Measurements from ENCODE around the gene SLC25A25. TPM values are rescaled to one million over a fixed set of nuclear protein-coding genes. Genes with fewer than 3 reads are reported as not detected.

Gene SLC25A25
- total and polyA plus RNA-seq, 2 of the 8 experiments (the other 6 are each of a cell fraction or from before 2014, with no cell fraction given): 6.5 to 18.5 TPM

DNA sequence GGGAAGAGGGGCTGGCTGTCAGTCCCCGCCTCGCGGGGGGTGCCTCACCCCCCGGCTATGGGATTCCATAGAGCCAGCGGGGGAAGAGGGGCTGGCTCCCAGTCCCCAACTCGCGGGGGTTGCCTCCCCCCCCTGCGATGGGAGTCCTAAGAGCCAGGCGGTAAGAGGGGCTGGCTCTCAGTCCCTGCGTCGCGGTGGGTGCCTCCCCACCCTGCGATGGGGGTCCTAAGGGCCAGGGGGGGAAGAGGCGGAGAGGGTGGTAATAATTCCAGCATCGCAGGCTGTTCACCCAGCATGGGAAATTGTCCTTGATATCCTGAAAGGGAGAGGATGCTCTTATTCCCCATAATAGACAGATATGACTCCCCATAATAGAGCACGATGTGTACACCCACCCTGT lies 71.6 kb downstream of the SLC25A25 start:
- Histone ChIP-seq H3K56ac (replicated peaks; ENCODE audit: insufficient read length, low read depth, low read length) (no peak overlapping the region), H4K91ac (replicated peaks; ENCODE audit: insufficient read length, low read length) (no peak overlapping the region), H3K4me1 (replicated peaks in 1 of 4; ENCODE audit: control insufficient read depth in 3 of 4, insufficient read depth in 4 of 4, low read length in 3 of 4) (no peaks in the 10 kb centered on the region), H2BK12ac (ENCODE audit: low read depth, low read length) (no peak overlapping the region), H3K36me3 (ENCODE audit: control insufficient read depth in 2 of 4, insufficient read depth in 4 of 4, low read length in 3 of 4) (no peaks in the 10 kb centered on the region), H3K79me2 (ENCODE audit: control insufficient read depth in 1 of 2, insufficient read depth in 2 of 2, low read length in 2 of 2) (no peaks in the 10 kb centered on the region), H3K23ac (ENCODE audit: insufficient read length) (no peak overlapping the region), H2BK20ac (ENCODE audit: low read length) (no peak overlapping the region), H3K9me3 (ENCODE audit: insufficient read depth in 2 of 2, low read depth in 1 of 2, low read length in 1 of 2) (no peaks in the 10 kb centered on the region), H2AFZ (ENCODE audit: low read length) (no peak overlapping the region), H3K23me2 (ENCODE audit: low read depth, low read length) (no peaks in the 10 kb centered on the region), H3K9ac (replicated peaks in 1 of 4; ENCODE audit: extremely low read depth in 1 of 4, low read depth in 3 of 4, low read length in 3 of 4) (no peak overlapping the region), H3K14ac (ENCODE audit: insufficient read length) (no peak overlapping the region), H2BK120ac (replicated peaks; ENCODE audit: low read depth, low read length) (no peak overlapping the region), H2BK15ac (ENCODE audit: low read length) (no peak overlapping the region), H2AK5ac (ENCODE audit: low read depth, low read length) (no peak overlapping the region), H4K8ac (ENCODE audit: extremely low read depth, insufficient read depth, low read length) (no peak overlapping the region), H3K79me1 (ENCODE audit: low read depth, low read length) (no peaks in the 10 kb centered on the region), H3K27ac (ENCODE audit: low read depth, low read length) (no peak overlapping the region), H3K4ac (replicated peaks; ENCODE audit: insufficient read length, low read depth, low read length) (no peak overlapping the region), H3K27me3 (replicated peaks in 1 of 4; ENCODE audit: control insufficient read depth in 3 of 4, extremely low read depth in 1 of 4, insufficient read depth in 3 of 4, low read length in 3 of 4) (no peaks in the 10 kb centered on the region), H3K4me2 (ENCODE audit: insufficient read depth in 1 of 2, low read depth in 2 of 2, low read length in 2 of 2) (no peak overlapping the region), H3K4me3 (ENCODE audit: extremely low read depth in 1 of 4, insufficient read depth in 2 of 4, low read depth in 3 of 4, low read length in 4 of 4) (no peak overlapping the region), H4K20me1 (replicated peaks in 1 of 2; ENCODE audit: control insufficient read depth in 1 of 2, insufficient read depth in 2 of 2, low read length in 2 of 2) (no peaks in the 10 kb centered on the region), H2BK5ac (ENCODE audit: low read depth, low read length) (no peak overlapping the region), H4K5ac (ENCODE audit: insufficient read length, low read depth, low read length) (no peak overlapping the region), H3K18ac (ENCODE audit: extremely low read depth, low read length) (no peak overlapping the region)
- FAIRE-seq (no peak), DNase-seq (ENCODE audit: low read depth in 1 of 2, low spot score in 2 of 2) (no peak)
- 94% methylated on average over 3 of the region's 16 CpGs; no CpG with 5 or more reads in 1 of the 2 experiments for WGBS, 2 experiments (ENCODE audit: extremely low coverage in 1 of 2, insufficient coverage in 1 of 2, insufficient read length in 1 of 2, insufficient replicate concordance in 2 of 2, low coverage in 1 of 2, low lambda C conversion rate in 2 of 2, missing lambda C conversion rate in 1 of 2)
- ChIA-PET CTCF (ENCODE audit: partially characterized antibody) (no interaction called here), POLR2A (ENCODE audit: partially characterized antibody) (interaction anchor here (0.6 kb wide), 1 partner anchor 14 kb away, joined by 3 read pairs; no protein-coding TSS in a partner anchor)
- TF ChIP-seq NRF1 (IDR thresholded peaks at IDR 0.05; ENCODE audit: low read depth, low read length): no peak
- no peak for TF ChIP-seq KDM4A (IDR thresholded peaks at IDR 0.05; ENCODE audit: low read depth, low read length, severe bottlenecking)
- TF ChIP-seq CBX8 (IDR thresholded peaks at IDR 0.05; ENCODE audit: borderline replicate concordance, low read depth, low read length): no peak
- no peak for TF ChIP-seq POLR2A (IDR thresholded peaks at IDR 0.05; ENCODE audit: control extremely low read depth in 1 of 2, low read depth in 2 of 2, low read length in 2 of 2)
- no peak for TF ChIP-seq SP4 (IDR thresholded peaks at IDR 0.05; ENCODE audit: low read length)
- no peak for TF ChIP-seq HDAC6 (IDR thresholded peaks at IDR 0.05; ENCODE audit: low read depth, low read length)
- no peak for TF ChIP-seq SRF (IDR thresholded peaks at IDR 0.05; ENCODE audit: low read depth, low read length)
- TF ChIP-seq KDM5A (IDR thresholded peaks at IDR 0.05; ENCODE audit: low read length): no peak
- TF ChIP-seq ASH2L (IDR thresholded peaks at IDR 0.05; ENCODE audit: low read length): no peak
- no peak for TF ChIP-seq SIRT6 (IDR thresholded peaks at IDR 0.05; ENCODE audit: low read length)
- no peak for TF ChIP-seq CBX5 (IDR thresholded peaks at IDR 0.05; ENCODE audit: low read depth, low read length)
- no peak for TF ChIP-seq BCL11A (IDR thresholded peaks at IDR 0.05; ENCODE audit: low read depth in 2 of 2, low read length in 2 of 2)
- TF ChIP-seq, protein P1, sequence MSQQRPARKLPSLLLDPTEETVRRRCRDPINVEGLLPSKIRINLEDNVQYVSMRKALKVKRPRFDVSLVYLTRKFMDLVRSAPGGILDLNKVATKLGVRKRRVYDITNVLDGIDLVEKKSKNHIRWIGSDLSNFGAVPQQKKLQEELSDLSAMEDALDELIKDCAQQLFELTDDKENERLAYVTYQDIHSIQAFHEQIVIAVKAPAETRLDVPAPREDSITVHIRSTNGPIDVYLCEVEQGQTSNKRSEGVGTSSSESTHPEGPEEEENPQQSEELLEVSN (IDR thresholded peaks at IDR 0.05): no peak
- TF ChIP-seq CEBPB (IDR thresholded peaks at IDR 0.05; ENCODE audit: low read depth, low read length): no peak
- no peak for TF ChIP-seq TCF12 (IDR thresholded peaks at IDR 0.05; ENCODE audit: low read depth, low read length)
- TF ChIP-seq JUN (IDR thresholded peaks at IDR 0.05; ENCODE audit: low read depth, low read length): no peak
- no peak for TF ChIP-seq BRCA1 (IDR thresholded peaks at IDR 0.05; ENCODE audit: low read depth, low read length)
